Inferior parietal cortex (tissue), 1 donor: Measurements from ENCODE around the gene TRAF3.
"Not testable (repeated sequence)": the region's sequence is repeated elsewhere in the genome, so short reads cannot be mapped to it uniquely, and the experiment has no call there.

Experiments used
- DNase-seq: peaks from one replicate; pipeline ENCODE4 v3.0.0-alpha.2; 2016; ENCODE audit errors: extremely low spot score

Gene TRAF3

GRCh38 chr14:102829016-102829548 is 51.8 kb downstream of the TRAF3 start:
- peak; percentile 45 for DNase-seq

- no peak for DNase-seq
Measured at GRCh38 chr14:102830474-102831045, 53.3 kb downstream of the TRAF3 start.

- no peak for DNase-seq
Measured at GRCh38 chr14:102831163-102831804, 54.0 kb downstream of the TRAF3 start.

GRCh38 chr14:102833341-102833740 is 56.1 kb downstream of the TRAF3 start:
- no peak for DNase-seq

GRCh38 chr14:102833991-102834390 is 56.7 kb downstream of the TRAF3 start:
- DNase-seq = no peak

GRCh38 chr14:102835959-102836358 is 58.7 kb downstream of the TRAF3 start:
- DNase-seq = no peak

- not testable (repeated sequence) for DNase-seq
Measured at GRCh38 chr14:102837120-102837519, 59.9 kb downstream of the TRAF3 start.

GRCh38 chr14:102838501-102838900 is 61.3 kb downstream of the TRAF3 start:
- DNase-seq = no peak

GRCh38 chr14:102840115-102840514 is 62.9 kb downstream of the TRAF3 start:
- DNase-seq = no peak

GRCh38 chr14:102840771-102841528 is 63.7 kb downstream of the TRAF3 start:
- DNase-seq = no peak

- DNase-seq = peak; percentile 19
Measured at GRCh38 chr14:102848830-102849525, 71.7 kb downstream of the TRAF3 start.

GRCh38 chr14:102849526-102850379 is 72.5 kb downstream of the TRAF3 start:
- DNase-seq = peak; percentile 26

GRCh38 chr14:102853648-102854047 is 76.4 kb downstream of the TRAF3 start:
- DNase-seq = no peak

- no peak for DNase-seq
Measured at GRCh38 chr14:102854091-102854703, 76.9 kb downstream of the TRAF3 start.

- DNase-seq = no peak
Measured at GRCh38 chr14:102856179-102856578, 78.9 kb downstream of the TRAF3 start.

GRCh38 chr14:102857444-102857843 is 80.2 kb downstream of the TRAF3 start:
- no peak for DNase-seq

GRCh38 chr14:102859911-102860310 is 82.7 kb downstream of the TRAF3 start:
- DNase-seq = no peak

GRCh38 chr14:102862154-102862773 is 85.0 kb downstream of the TRAF3 start:
- no peak for DNase-seq

- DNase-seq = no peak
Measured at GRCh38 chr14:102863381-102863780, 86.1 kb downstream of the TRAF3 start.

- not testable (repeated sequence) for DNase-seq
Measured at GRCh38 chr14:102865916-102866315, 88.7 kb downstream of the TRAF3 start.
